Dermis blood vessel endothelial cell (primary cell): ENCODE results near the gene CLPTM1L. TPM values are rescaled to one million over a fixed set of nuclear protein-coding genes. Genes with fewer than 3 reads are reported as not detected.

ENCODE experiments used
- DNase-seq: peaks from one replicate; pipeline ENCODE4 v3.0.0; 2010
- total RNA-seq: library from RNA; depleted of rRNA; stranded (reverse); fragments of >200 nt; gene quantifications from 2 replicates; pipeline ENCODE4 v1.2.3, GENCODE V29; 2014

Gene CLPTM1L
- total RNA-seq, 1 donor from 2014 or later: 234 TPM

DNA sequence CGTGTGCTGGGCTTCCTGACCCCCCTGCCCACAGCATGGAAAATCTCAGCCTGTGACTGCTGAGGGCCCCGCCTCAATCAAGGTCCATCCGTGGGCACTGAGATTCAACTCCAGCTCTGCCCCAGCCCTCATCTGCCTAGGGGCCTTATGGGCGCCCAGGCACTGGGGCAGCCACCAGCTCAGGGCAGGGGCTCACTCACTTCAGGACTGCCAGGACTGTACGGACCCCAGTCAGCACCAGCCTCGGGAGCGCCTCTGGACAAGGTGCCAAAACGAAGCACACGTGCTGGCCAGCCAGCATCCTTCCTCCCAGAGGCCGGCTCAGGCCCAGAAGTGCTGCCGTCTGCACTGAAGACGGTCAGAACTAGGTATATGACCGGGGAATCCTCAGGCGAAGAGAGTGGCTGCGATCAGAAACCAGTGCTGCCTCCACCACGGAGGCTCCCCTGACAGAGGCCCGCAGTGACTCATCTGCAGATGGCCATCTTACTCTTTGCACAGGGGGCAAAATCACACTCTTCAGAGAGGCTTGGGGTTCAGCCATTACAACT is 19.6 kb downstream of the CLPTM1L start:
- DNase-seq: no peak

DNA sequence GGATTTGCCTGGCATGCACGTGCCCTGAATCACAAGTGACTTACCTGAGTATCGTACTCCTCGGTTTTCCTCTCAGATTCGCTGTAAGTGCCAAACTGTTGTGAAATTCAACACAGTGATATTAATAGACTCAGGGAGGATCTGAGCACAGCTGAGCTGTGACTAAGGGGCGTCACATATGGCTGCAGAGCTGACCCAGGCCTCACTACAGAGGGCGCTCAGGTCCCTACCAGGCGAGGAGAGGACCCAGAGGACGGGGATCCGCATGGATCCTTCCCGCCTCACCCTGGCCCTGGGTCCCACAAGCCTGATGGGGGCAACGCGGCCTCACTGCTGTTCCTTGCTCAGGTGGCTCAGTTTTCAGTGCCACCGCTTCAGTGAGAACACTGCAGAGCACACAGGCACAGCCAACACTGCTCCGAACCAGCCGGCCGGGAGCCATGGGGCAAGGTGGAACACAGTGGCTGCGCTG is 20.1 kb downstream of the CLPTM1L start:
- no peak for DNase-seq

DNA sequence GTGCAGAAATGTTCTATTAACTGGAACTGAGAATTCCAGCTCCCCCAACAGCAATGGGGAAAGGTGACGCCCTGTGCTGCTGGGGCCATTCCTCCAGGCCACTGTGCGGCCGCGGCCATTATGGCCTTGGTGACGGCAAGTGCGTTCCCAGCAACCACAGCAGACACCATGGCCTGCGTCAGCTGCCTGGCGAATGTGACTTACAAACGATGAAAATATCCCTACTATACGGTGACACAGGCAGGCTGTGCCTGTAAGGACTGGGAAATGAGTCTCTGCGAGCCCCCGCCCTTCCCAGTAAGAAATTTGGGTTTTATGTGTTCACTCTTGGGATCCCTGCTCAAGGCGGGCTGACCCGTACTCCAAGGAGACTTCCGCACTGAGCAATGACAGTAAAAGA is 20.6 kb downstream of the CLPTM1L start:
- no peak for DNase-seq

DNA sequence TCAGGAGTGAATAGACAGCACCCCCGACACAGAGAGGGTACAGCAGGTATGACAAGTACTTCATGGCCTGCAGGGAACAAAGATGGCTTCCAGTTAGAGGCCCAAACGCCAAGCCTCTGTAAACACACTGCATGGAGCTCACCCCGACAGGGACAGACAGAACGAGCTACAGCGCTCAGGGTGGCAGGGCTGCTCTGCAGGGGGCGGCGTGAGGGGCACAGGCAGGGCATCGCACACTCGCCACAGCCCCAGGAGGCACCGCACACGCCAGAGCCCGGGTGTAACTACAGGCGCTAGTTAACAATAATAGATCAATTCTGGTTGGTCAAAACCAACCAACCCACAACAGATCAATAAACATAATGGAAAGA is 21.1 kb downstream of the CLPTM1L start:
- DNase-seq: no peak

DNA sequence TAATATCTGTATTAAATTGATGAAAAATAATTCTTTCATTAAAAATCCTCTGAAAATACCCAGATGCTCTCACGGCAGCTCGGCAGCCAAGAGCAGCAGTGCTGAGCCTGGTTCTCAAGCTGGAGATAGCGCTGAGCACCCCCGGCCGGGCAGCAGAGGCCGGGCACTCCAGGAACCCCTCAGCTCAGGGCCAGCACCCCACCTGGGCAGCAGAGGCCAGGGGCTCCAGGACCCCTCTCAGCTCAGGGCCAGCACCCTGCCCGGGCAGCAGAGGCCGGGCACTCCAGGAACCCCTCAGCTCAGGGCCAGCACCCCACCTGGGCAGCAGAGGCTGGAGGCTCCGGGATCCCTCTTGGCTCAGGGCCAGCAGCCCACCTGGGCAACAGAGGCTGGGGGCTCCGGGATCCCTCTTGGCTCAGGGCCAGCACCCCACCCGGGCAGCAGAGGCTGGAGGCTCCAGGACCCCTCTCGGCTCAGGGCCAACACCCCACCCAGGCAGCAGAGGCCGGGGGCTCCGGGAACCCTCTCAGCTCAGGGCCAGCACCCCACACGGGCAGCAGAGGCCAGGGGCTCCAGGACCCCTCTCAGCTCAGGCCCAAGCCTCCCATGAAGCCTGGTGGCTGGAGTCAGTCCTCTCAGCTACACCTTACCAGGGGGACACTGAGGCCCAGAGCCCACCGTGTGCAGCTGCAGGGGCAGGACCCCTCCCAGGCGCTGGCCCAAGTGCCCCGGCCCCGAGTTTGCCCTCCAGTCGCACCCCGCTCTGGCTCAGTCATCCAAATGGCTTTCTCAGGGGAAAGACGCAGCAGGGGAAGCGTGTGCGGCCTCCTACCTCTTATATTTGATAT is 21.7 kb downstream of the CLPTM1L start:
- DNase-seq: no peak

DNA sequence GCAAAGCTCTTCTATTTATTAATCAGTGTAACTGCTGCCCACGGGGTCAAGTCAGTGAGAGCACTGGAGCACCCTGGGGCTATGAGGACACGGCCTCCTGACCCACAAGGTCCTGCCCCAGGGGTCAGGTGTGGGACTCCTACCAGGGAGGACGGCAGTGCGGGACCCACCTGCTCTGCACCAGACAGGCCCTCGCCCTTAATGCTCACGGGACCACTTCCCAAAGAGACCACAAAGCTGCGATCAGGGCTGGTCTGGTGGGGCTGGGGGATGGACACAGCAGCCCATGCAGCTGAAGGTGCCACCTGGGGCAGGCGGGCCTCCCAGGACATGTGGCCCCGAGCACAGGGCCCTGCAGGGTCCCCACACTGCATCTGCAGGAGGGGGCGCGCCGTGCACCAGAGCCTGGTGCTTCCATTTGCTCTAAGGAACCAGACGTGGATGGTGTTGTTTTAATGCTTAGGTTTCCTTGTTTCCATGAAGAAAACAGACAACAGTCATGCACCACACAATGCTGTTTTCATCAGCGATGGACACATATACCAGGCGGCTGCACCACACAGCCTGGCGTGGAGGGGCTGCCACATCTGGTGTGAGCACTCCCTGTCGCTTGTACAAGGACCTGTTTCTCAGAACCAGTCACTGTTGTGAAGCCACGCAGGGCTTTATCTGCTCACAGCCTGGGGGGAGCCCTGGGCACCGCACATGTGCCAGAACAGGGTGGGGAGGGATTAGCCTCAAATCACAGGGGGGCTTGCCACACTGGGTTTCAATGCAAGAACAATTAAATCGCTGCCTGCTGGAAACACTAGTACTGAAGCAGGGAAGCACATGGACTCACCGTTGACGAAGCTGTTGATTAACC is 22.6 kb downstream of the CLPTM1L start:
- no peak for DNase-seq

DNA sequence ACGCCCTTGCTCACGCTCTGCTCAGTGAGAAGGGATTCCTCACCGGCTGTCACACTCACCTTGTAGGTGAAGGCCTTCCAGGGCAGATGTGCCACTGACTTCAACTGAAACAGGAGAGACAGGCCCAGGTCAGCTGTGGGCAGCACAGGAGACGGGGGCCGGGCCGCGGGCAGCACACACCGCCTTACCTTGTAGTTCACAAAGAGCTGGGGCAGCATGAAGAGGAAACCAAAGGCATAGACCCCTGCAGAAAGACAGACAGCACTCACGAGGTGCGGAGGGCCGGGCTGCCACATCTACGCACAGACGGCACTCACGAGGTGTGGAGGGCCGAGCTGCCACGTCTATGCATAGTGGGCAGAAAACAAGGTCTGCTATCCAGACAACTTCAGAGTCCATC is 23.3 kb downstream of the CLPTM1L start:
- DNase-seq: no peak

DNA sequence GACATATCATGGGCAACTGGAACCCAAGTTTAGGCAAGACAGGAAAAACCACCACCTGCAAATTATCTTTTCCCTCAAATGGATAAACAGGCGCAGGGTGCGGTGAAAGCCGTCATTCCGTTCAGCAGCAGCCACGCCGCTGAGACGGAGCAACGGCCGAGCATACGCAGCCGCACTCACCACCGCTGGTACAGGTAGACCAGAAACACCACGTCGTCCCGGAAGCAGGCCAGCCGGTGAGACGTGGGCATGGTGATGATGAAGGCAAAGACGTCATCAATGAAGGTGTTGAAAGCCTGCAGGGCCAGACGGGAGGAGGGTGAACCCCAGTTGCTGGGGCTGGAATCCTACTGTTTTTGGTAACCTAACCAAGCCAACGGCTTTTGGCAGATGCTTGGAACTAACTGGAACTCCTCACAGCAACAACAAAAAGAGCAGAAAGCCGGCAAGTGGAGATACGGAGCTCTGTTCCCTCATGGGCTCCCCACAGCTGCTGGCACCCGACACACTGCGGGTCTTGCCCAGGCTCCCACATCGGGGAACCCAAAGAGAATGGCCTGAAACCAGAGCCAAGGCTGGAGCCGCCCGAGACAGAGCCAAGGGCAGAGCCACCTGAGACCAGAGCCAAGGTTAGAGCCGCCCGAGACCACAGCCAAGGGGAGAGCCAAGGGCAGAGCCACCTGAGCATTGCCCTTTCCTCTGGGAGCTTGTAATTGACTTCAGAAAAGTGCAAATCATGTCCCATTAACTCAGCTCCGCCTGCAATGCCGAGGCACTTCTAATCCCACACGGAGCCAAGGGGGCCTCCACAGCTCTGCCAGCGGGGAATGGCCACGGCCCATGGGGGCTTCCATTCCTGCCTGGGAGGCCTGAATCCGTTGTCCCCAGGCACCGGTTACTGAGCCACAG is 24.2 kb downstream of the CLPTM1L start:
- DNase-seq: no peak

DNA sequence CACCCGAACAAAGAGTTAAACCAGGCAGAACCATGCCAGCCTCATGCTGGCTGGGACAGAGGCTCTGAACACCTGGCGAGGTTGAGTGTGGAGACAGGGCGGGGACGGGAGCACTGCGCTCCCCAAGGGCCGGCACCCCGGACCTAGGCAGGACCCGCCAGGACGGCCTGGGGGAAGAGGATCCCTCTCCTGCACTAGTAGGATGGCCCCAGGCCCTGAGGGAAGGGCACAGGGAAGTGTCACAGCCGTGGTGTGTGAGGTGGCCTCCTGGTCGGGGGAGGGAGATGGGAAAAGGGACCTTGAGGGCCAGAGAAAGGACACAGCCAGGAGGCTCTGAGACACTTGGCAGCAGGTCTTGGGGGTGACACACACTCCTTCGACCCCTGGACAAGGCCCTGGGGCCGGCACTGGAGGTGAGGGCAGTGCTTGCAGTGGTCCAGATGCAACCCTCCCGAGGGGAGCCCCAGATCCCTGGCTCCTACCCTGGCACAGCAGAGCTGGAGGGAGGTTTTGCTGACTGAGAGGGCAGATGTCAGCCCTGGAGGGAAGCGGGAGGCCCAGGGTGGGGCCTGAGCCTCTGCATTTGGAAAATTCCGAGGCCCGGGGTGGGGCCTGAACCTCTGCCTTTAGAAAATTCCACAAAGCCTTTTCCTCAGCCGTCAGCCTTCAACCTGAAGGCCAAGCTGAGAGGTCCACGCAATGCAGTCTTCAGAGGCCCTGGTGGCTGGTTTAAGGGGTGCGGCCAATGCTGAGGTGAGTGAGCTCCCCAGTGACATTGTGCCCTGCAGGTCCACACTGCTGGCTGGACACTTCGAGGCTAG is 25.3 kb downstream of the CLPTM1L start:
- DNase-seq: no peak

DNA sequence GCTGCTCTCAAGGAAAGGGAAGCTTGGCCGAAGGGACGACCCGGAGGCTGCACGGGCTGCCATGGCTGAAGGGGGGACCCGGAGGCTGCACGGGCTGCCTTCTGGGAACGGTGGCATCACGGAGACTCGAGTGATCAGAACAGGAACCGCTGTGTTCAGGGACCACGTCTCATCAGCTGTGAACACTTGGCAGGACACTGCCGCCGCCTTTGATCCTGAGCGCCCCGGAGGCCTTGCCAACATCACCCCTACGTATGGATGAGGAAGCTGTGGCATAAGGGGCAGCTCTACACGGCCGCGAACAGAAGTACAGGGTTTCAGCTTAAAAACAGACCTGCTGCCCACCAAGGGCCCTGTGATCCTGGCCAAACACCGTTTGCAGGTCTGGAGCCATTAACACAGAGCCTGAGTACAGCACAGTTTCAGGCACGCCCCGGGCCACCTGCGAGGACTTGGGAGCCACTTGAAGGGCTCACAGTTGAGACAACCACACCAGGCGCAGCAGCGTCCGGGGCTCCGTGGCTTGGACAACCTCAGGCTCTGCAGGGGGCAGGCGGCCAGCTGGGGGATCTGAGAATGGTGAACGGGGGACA is 26.1 kb downstream of the CLPTM1L start:
- DNase-seq: no peak

DNA sequence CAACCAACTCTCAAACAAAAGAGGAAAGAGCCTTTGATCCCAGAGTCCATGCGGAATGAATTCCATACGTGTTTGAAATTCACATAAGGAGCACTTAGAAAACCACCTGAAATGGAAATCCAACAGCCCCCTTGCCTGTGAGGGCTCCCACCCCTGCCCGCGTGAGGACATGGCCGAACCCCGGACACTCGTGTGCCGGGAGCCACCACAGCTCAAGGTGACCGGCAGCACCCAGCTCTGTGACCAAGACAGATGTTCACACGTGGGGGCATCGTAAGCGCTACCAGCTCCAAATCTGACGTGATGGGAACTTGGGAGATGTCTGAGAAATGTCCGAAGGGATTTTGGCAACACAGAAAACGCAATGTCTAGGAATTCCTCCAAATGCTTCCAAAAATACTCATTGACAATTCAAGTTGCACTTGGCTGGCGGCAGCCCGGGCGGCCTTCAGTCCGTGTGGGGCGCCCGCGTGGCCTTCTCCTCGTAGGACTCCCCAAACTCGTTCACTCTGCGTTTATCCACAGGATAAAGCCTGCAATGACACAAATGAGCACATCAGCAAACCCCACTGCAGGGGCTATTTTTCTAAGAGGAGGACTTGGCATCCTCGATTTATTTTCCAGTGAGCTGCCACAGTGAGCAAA is 26.9 kb downstream of the CLPTM1L start:
- DNase-seq: no peak

DNA sequence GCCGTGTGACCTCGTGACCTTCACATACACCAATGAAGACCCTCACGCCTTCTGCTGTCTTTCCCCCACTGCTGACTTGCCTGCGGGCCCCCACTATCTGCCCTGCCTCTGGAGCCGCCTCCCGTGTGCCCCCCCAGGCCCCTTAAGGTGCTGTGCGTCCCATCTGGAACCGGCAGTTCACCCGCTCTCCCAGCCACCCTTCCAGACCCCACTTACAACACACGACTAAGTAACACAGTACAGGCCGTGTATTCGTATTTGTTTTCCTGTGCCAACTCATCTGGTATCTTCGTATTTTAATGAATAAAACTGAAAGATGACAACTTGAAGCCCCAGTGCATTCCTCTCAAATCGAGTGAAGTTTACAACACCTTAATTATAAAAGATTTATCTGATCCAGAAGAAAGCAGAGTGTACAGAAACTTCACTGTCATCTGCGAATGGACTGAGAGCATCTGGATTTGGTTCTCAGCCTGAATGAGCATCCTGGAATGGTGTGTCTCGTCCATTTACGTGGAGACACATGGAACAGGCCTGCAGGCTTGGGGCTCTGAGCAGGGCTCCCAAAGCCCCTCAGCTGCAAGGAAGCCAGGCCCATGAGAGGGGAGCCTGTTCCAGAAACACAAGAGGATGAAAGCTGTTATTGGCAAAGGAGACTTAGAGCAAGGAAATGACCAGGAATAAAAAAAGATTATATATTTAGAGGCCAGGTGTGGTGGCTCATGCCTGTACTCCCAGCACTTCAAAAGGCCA is 28.1 kb downstream of the CLPTM1L start:
- no peak for DNase-seq

DNA sequence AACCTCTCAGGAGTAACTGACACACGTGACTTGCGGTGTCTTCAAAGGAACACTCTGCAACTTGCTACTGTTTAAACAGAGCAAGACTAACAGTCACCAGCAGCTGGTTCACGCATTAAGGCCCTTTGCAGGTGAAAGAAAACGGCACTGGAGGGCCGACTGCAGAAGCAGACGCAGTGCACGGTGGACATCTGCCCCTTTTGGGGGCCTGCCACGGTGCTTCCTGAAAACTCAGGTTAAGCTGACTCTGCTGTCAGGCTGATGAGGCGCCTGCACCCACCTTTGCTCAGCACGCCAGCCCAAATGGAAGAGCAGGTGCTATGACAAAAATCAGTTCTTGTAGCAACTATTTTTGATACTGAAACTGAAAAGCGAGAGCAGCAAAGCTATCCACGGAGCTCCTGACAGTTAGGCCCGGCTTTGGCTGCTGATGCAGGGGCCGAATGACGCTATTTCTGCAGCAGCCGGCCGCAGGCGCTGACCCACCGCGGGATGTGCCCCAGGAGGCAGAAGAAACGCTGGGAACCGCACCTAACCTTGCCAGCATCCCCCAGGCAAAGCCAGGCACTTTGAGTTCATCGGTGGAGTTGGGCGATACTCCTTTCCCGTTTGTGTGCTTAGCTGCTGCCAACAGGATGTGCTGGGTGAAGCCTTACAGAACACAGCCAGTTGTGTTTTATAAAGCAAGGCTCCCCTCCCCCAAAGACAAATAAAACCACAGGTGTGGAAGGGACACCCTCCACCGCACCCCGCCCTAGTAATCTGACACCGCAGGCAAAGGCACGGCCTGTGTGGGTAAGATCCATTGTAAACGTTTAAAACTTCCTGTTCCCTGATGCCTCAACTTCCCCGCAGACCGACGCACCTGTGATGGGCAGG is 29.0 kb downstream of the CLPTM1L start:
- DNase-seq: peak; percentile 12

DNA sequence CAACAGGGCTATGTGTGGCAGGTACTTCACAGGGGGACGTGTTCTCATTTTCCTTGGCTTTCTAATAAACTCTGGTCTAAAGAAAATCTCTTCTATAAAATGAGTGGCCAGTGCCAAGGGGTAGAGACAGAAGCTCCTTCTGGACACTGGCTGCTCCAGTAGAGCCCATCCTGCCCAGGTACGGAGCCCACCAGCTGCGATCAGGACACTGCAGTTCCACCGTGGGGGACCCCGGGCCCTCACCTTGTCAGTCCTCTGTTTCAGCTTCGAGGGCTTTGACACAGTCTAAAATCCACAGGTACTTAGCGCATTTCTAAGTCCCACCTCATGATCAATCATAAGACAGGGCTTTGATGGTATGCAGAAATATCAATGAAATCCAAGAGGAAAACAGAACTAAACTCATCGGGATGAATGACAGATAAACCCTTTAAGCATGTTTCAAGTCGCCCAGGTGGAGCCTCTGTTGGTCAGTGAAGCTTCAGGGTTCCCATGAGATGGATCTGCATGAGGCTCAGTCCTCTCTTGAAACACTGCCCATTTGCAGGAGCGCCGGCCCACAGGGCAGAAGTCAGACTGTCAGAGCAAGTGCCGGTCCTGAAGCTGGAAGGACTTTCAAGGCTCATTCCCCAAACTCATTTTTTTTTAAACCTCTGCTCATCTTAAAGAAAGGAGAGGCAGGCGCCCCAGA is 29.7 kb downstream of the CLPTM1L start:
- no peak for DNase-seq

DNA sequence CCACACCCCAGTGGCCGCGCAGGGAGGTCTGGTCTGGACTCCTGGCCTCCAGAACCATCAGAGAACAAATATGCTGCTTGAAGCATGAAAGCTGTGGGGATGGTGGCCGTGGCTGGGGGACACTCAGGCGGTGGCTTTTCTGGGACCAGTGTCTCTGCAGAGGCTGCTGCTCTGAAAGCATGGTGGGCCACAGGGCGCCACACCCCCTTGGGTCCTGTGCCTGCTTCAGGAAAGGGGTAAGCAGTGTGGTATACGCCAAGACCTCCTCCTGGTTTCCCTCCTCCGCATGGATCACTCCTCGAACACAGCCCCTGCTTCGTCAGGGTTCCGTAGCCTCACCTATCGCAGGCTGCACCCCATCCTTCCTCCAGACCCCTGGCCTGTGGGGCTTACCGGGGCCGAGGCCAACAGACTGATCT is 30.3 kb downstream of the CLPTM1L start:
- no peak for DNase-seq

DNA sequence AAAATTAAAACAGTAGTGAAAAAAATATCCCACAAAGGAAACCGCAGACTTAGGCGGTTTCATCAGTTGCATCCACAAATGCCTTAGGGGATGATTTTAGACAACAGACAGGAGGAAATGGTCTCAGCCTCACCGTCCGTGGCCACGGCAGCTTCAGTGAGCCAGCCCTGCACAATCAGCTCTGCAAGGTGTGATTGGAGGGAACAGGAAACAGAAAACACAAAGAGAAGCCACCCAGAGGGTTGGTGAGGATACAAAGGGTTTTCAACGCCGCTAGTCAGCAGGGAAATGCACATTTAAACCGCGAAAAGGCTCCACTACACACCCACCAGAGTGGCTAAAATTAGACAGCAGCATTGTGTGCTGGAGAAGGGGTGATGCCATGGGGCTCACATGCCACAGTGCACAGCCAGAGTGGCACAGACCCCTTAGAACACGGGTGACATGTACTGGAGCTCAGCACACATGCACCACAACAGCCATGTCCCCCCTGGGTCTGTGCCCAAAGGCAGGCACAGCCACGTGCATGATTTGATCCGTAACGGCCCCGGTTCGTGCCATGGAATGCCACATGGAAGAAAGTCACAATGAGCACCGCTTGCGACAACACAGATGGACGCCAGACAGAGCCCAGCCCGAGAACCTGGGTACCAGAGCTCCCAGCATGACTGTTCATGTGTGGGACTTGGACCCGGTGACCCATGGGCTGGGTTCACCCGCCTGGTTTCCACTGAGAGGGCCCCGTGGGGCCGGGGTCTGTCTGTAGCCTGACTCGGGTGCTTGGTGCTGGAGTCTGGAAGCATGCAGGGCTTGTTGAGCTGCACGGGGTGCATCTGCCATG is 31.7 kb downstream of the CLPTM1L start:
- no peak for DNase-seq

DNA sequence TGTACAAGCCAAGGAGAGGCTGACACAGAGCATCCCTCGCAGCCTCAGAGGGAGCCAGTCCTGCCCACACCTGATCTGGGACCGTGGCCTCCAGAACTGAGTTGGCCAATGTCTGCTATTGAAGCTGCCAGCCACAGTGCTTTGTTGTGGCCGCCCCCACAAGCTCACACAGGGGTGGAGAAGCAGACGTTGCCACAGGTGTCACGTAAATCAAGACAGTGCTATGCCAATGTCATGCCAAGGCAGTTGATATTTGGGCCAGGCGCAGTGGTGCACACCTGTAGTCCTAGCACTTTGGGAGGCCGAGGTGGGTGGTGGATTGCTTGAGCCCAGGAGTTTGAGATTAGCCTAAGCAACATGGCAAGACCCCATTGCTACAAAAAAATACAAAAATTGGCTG is 32.7 kb downstream of the CLPTM1L start:
- no peak for DNase-seq
